CD14-positive monocyte (primary cell): ENCODE data around the gene CR1L. TPM values are rescaled to one million over a fixed set of nuclear protein-coding genes. Genes with fewer than 3 reads are reported as not detected.

Source experiments
- DNase-seq, 3 donors: peaks; one replicate each; pipeline ENCODE4 v3.0.0-alpha.2; 2011 to 2022
- H2AFZ ChIP-seq: 2 replicates; pipeline ENCODE4 v1.6.0; 2012; ENCODE audit warnings: mild to moderate bottlenecking, low read depth, low read length, inconsistent platforms; ENCODE audit not compliant: insufficient read depth, poor library complexity, severe bottlenecking
- H3K27ac ChIP-seq, 2 donors: 1 replicate in 1 of 2; 2 replicates in 1 of 2; pipeline ENCODE4 v1.5.1; 2012 to 2013; ENCODE audit warnings: low read length in 2 of 2, control low read depth in 1 of 2, inconsistent platforms in 1 of 2, low read depth in 1 of 2, mild to moderate bottlenecking in 1 of 2
- H3K27me3 ChIP-seq, 2 donors: one replicate each; pipeline versions ENCODE4 v1.6.0 to v1.6.1; 2011 to 2013; ENCODE audit warnings: low read length in 2 of 2; ENCODE audit not compliant: control insufficient read depth in 2 of 2, insufficient read depth in 2 of 2
- H3K36me3 ChIP-seq, 2 donors: replicated peaks in 1 of 2; 1 replicate in 1 of 2; 2 replicates in 1 of 2; pipeline versions ENCODE4 v1.5.1 to v1.6.1; 2012 to 2013; ENCODE audit warnings: low read length in 2 of 2, control low read depth in 1 of 2, inconsistent platforms in 1 of 2, mild to moderate bottlenecking in 1 of 2; ENCODE audit not compliant: insufficient read depth in 2 of 2, control insufficient read depth in 1 of 2
- H3K4me1 ChIP-seq, 2 donors: 1 replicate in 1 of 2; 2 replicates in 1 of 2; pipeline versions ENCODE4 v1.5.1 to v1.6.1; 2012 to 2013; ENCODE audit warnings: low read length in 2 of 2, control low read depth in 1 of 2, inconsistent platforms in 1 of 2, mild to moderate bottlenecking in 1 of 2, moderate library complexity in 1 of 2; ENCODE audit not compliant: insufficient read depth in 2 of 2, control insufficient read depth in 1 of 2
- H3K4me2 ChIP-seq: replicated peaks from 2 replicates; pipeline ENCODE3; 2012; ENCODE audit warnings: low read length, moderate library complexity, mild to moderate bottlenecking; ENCODE audit not compliant: poor library complexity, severe bottlenecking; ENCODE audit errors: extremely low read depth
- H3K4me3 ChIP-seq, 3 experiments: fragments of 200-600 bp in 1 of 3; sonication (generic) in 1 of 3; replicated peaks in 1 of 3; 1 replicate in 2 of 3; 2 replicates in 1 of 3; pipeline ENCODE4 v1.5.1; 2011 to 2013; ENCODE audit warnings: low read length in 3 of 3, mild to moderate bottlenecking in 3 of 3, control low read depth in 2 of 3, low read depth in 2 of 3, inconsistent platforms in 1 of 3, moderate library complexity in 1 of 3
- H3K79me2 ChIP-seq: 2 replicates; pipeline ENCODE4 v1.6.0; 2012; ENCODE audit warnings: mild to moderate bottlenecking, control low read depth, inconsistent platforms, low read length, moderate library complexity; ENCODE audit not compliant: insufficient read depth
- H3K9ac ChIP-seq: 2 replicates; pipeline ENCODE4 v1.6.0; 2017; ENCODE audit warnings: low read length, mild to moderate bottlenecking; ENCODE audit not compliant: insufficient read depth, poor library complexity, severe bottlenecking
- H3K9me3 ChIP-seq, 2 donors: replicated peaks in 1 of 2; 1 replicate in 1 of 2; 2 replicates in 1 of 2; pipeline versions ENCODE4 v1.5.1 to v1.6.1; 2012 to 2013; ENCODE audit warnings: low read length in 2 of 2, control low read depth in 1 of 2; ENCODE audit not compliant: control insufficient read depth in 1 of 2, insufficient read depth in 1 of 2
- H4K20me1 ChIP-seq: 2 replicates; pipeline ENCODE4 v1.6.0; 2012; ENCODE audit warnings: mild to moderate bottlenecking, low read length, control low read depth, moderate library complexity; ENCODE audit not compliant: insufficient read depth
- H3K27ac Mint-ChIP-seq, 7 donors: one replicate each; pipeline ENCODE4 v1.8.0; 2020; ENCODE audit warnings: mild to moderate bottlenecking in 7 of 7, mixed read lengths in 7 of 7, moderate library complexity in 6 of 7, inconsistent platforms in 2 of 7
- H3K27me3 Mint-ChIP-seq, 3 donors: one replicate each; pipeline ENCODE4 v1.8.0; 2021 to 2022; ENCODE audit warnings: low read depth in 3 of 3, mild to moderate bottlenecking in 3 of 3, mixed read lengths in 3 of 3, moderate library complexity in 3 of 3, inconsistent platforms in 1 of 3
- H3K36me3 Mint-ChIP-seq, 2 donors: one replicate each; pipeline ENCODE4 v1.8.0; 2020; ENCODE audit warnings: mixed read lengths in 2 of 2, inconsistent platforms in 1 of 2, mild to moderate bottlenecking in 1 of 2
- H3K4me1 Mint-ChIP-seq: one replicate; pipeline ENCODE4 v1.8.0; 2020; ENCODE audit warnings: mild to moderate bottlenecking, mixed read lengths
- H3K4me3 Mint-ChIP-seq, 2 donors: one replicate each; pipeline ENCODE4 v1.8.0; 2020; ENCODE audit warnings: mild to moderate bottlenecking in 2 of 2, mixed read lengths in 2 of 2, moderate library complexity in 1 of 2
- H3K9me3 Mint-ChIP-seq, 7 donors: one replicate each; pipeline ENCODE4 v1.8.0; 2020 to 2022; ENCODE audit warnings: mixed read lengths in 7 of 7, mild to moderate bottlenecking in 6 of 7, moderate library complexity in 6 of 7, inconsistent platforms in 2 of 7
- WGBS: methylation state at CpG from one replicate; pipeline ENCODE4 v1.1.5; 2013; ENCODE audit warnings: missing lambda C conversion rate; ENCODE audit not compliant: insufficient coverage; 5-methylcytosine and 5-hydroxymethylcytosine counted together
- intact Hi-C, 2 donors: fragments of 100-400 bp; cut with micrococcal nuclease; formaldehyde crosslinking; loops; one replicate each; pipeline versions ENCODE4 v1.15.0 to v1.15.1; 2023
- polyA plus RNA-seq, 3 donors: library from polyadenylated mRNA; depleted of rRNA in 1 of 3; unstranded in 2 of 3; stranded (reverse) in 1 of 3; fragments of 300-500 nt in 2 of 3; fragments of >200 nt in 1 of 3; fragmentation: Illumina TruSeq in 2 of 3; gene quantifications; 1 replicate in 2 of 3; 2 replicates in 1 of 3; pipeline ENCODE4 v1.2.3, GENCODE V29; 2012 to 2021
- TF ChIP-seq, protein P1 (sequence below): fragments of 200-600 bp; IDR thresholded peaks from one replicate; pipeline ENCODE4 v1.8.0; 2022; ENCODE audit warnings: antibody characterized with exemption, mild to moderate bottlenecking

CR1L gene
- polyA plus RNA-seq, 3 donors: 0.49 TPM; not detected in 2

DNA sequence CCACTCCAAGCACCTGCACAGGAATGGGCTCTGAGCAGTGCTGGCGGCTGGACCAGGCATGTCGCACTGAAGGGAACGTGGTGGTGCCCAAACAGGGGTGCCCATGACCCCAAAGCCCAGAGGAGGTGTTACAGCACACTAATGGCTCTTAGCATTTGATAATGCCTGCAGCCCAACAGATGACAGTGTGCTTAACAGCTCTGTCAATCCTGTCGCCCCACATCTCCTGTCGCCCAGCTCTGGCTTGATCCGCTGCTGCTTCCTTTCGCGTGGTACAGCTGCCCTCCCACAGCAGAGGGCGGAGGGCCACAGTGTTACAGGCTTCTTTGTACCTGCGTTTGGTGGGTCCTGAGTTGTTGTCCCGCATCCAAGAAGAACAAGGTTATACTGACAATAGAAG lies 32.2 kb upstream of the CR1L start:
- H3K79me2 ChIP-seq: no peaks in the 10 kb centered on the region
- no peak overlapping the region for H3K4me3 Mint-ChIP-seq
- 89% methylated on average over 11 of the region's 11 CpGs for WGBS
- H3K4me1 ChIP-seq: no peaks in the 10 kb centered on the region
- H3K27me3 Mint-ChIP-seq: no peaks in the 10 kb centered on the region
- no peak for DNase-seq
- no peak overlapping the region for H3K27ac ChIP-seq
- intact Hi-C loops: no loop called here
- H3K9me3 ChIP-seq: peaks cover 7 to 9% of the 10 kb centered on the region in 2 donors
- H3K4me3 ChIP-seq: no peak overlapping the region
- peaks cover 85 to 94% of the 10 kb centered on the region in 2 donors for H3K36me3 Mint-ChIP-seq
- peaks cover 18 to 96% of the 10 kb centered on the region in 2 donors for H3K36me3 ChIP-seq
- H3K9ac ChIP-seq: no peak overlapping the region
- no peak overlapping the region for H3K27ac Mint-ChIP-seq
- no peaks in the 10 kb centered on the region for H3K4me1 Mint-ChIP-seq
- H3K9me3 Mint-ChIP-seq: peaks cover 2 to 12% (median 8%) of the 10 kb centered on the region in 7 donors
- TF ChIP-seq, protein P1, sequence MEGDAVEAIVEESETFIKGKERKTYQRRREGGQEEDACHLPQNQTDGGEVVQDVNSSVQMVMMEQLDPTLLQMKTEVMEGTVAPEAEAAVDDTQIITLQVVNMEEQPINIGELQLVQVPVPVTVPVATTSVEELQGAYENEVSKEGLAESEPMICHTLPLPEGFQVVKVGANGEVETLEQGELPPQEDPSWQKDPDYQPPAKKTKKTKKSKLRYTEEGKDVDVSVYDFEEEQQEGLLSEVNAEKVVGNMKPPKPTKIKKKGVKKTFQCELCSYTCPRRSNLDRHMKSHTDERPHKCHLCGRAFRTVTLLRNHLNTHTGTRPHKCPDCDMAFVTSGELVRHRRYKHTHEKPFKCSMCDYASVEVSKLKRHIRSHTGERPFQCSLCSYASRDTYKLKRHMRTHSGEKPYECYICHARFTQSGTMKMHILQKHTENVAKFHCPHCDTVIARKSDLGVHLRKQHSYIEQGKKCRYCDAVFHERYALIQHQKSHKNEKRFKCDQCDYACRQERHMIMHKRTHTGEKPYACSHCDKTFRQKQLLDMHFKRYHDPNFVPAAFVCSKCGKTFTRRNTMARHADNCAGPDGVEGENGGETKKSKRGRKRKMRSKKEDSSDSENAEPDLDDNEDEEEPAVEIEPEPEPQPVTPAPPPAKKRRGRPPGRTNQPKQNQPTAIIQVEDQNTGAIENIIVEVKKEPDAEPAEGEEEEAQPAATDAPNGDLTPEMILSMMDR: no peak
- H2AFZ ChIP-seq: no peak overlapping the region
- H3K27me3 ChIP-seq: no peaks in the 10 kb centered on the region
- no peaks in the 10 kb centered on the region for H4K20me1 ChIP-seq
- H3K4me2 ChIP-seq: no peak overlapping the region

DNA sequence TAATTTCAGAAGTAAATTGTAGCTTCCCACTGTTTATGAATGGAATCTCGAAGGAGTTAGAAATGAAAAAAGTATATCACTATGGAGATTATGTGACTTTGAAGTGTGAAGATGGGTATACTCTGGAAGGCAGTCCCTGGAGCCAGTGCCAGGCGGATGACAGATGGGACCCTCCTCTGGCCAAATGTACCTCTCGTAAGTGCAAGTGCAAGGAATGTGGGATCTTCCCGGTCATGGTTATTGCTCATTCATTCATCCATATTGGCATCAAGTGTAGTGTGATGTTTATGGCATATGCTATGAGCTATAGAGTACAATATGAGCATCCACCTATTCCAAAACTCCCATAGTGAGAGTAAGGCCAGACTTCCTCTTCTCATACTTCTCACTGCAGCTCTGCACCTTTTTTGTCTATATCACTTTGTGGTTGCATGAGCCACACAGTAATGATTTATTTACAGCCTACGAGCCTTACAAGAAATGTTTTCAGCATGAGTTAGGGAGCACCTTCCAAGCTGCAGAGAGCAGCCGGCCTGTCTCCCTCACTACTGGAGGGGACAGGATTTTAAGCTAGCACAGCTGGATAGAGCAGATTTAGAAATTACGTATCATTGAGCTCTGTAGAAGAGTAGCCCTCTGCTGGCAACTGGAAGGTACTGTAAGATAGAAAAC lies 24.9 kb upstream of the CR1L start:
- DNase-seq: peak; percentile 12 to 38 (median 30)
- Mint-ChIP-seq H3K27ac (peak overlapping the region in 2 of 7 donors; percentile 33 to 75), H3K27me3 (no peaks in the 10 kb centered on the region), H3K4me1 (peaks cover 2% of the 10 kb centered on the region), H3K36me3 (peaks cover 74 to 90% of the 10 kb centered on the region in 2 donors), H3K9me3 (peaks cover 0 to 2% (median 2%) of the 10 kb centered on the region in 7 donors), H3K4me3 (no peak overlapping the region)
- Histone ChIP-seq H3K9ac (no peak overlapping the region), H3K27ac (peak overlapping the region in 1 of 2 donors; percentile 16), H3K9me3 (peaks cover 0 to under 1% of the 10 kb centered on the region in 2 donors), H3K27me3 (no peaks in the 10 kb centered on the region), H2AFZ (no peak overlapping the region), H3K79me2 (no peaks in the 10 kb centered on the region), H4K20me1 (no peaks in the 10 kb centered on the region), H3K36me3 (peaks cover 9 to 91% of the 10 kb centered on the region in 2 donors), H3K4me3 (no peak overlapping the region), H3K4me1 (peaks cover 3 to 4% of the 10 kb centered on the region in 2 donors), H3K4me2 (no peak overlapping the region)
- TF ChIP-seq, protein P1: peak; percentile 84
- intact Hi-C loops: no loop called here
- WGBS: 86% methylated on average over 1 of the region's 7 CpGs
